H1 (cell line): ENCODE results near the gene PTPRT. TPM values are rescaled to one million over a fixed set of nuclear protein-coding genes. Genes with fewer than 3 reads are reported as not detected.

Experiments used
- CTCF ChIA-PET: fragments of 300-600 bp; sonication (Branson Sonifier 250); formaldehyde crosslinking; loops from one replicate; lab custom pipeline; 2021; ENCODE audit not compliant: partially characterized antibody; lab: Charles Lee
- POLR2A ChIA-PET: fragments of 300-600 bp; sonication (Branson Sonifier 250); formaldehyde crosslinking; loops from one replicate; lab custom pipeline; 2021; ENCODE audit warnings: inconsistent platforms; ENCODE audit not compliant: partially characterized antibody; lab: Charles Lee
- DNase-seq, 2 experiments: peaks; one replicate each; pipeline versions ENCODE4 v3.0.0 to v3.0.0-alpha.2; 2010 to 2022; ENCODE audit warnings: low spot score in 2 of 2, low read depth in 1 of 2, mixed read lengths in 1 of 2
- FAIRE-seq: peaks from 2 replicates; lab custom pipeline; 2011; peaks lifted over from hg19 to GRCh38; lab: Jason Lieb, UNC
- H2AFZ ChIP-seq: 2 replicates; pipeline ENCODE4 v1.8.1; 2012; ENCODE audit warnings: low read length, inconsistent platforms
- H2AK5ac ChIP-seq: 2 replicates; pipeline ENCODE4 v1.6.1; 2013; ENCODE audit warnings: low read depth, low read length
- H2BK120ac ChIP-seq: replicated peaks from 2 replicates; pipeline ENCODE3; 2013; ENCODE audit warnings: low read depth, low read length, inconsistent platforms
- H2BK12ac ChIP-seq: 2 replicates; pipeline ENCODE4 v1.6.1; 2013; ENCODE audit warnings: low read depth, low read length
- H2BK15ac ChIP-seq: 2 replicates; pipeline ENCODE4 v1.6.1; 2013; ENCODE audit warnings: low read length
- H2BK20ac ChIP-seq: 2 replicates; pipeline ENCODE4 v1.6.1; 2013; ENCODE audit warnings: low read length
- H2BK5ac ChIP-seq: 2 replicates; pipeline ENCODE4 v1.6.1; 2013; ENCODE audit warnings: low read depth, low read length
- H3K14ac ChIP-seq: 2 replicates; pipeline ENCODE4 v1.6.1; 2013; ENCODE audit warnings: inconsistent platforms; ENCODE audit not compliant: insufficient read length
- H3K18ac ChIP-seq: 2 replicates; pipeline ENCODE4 v1.6.1; 2013; ENCODE audit warnings: low read length; ENCODE audit errors: extremely low read depth
- H3K23ac ChIP-seq: 2 replicates; pipeline ENCODE4 v1.6.1; 2013; ENCODE audit warnings: inconsistent platforms; ENCODE audit not compliant: insufficient read length
- H3K23me2 ChIP-seq: 2 replicates; pipeline ENCODE4 v1.6.1; 2013; ENCODE audit warnings: low read depth, low read length
- H3K27ac ChIP-seq: 2 replicates; pipeline ENCODE4 v1.6.1; 2011; ENCODE audit warnings: low read depth, low read length, inconsistent platforms
- H3K27me3 ChIP-seq, 4 experiments: replicated peaks in 1 of 4; 1 replicate in 1 of 4; 2 replicates in 3 of 4; pipeline versions ENCODE4 v1.6.1 to v1.8.1; 2011 to 2013; ENCODE audit warnings: low read length in 3 of 4, mild to moderate bottlenecking in 3 of 4, inconsistent platforms in 2 of 4, mixed read lengths in 2 of 4, moderate library complexity in 1 of 4; ENCODE audit not compliant: control insufficient read depth in 3 of 4, insufficient read depth in 3 of 4; ENCODE audit errors: extremely low read depth in 1 of 4
- H3K36me3 ChIP-seq, 4 experiments: 2 replicates each; pipeline versions ENCODE4 v1.6.1 to v1.8.1; 2011 to 2013; ENCODE audit warnings: mild to moderate bottlenecking in 4 of 4, low read length in 3 of 4, moderate library complexity in 2 of 4, control low read depth in 1 of 4, inconsistent platforms in 1 of 4; ENCODE audit not compliant: insufficient read depth in 4 of 4, control insufficient read depth in 2 of 4
- H3K4ac ChIP-seq: replicated peaks from 2 replicates; pipeline ENCODE3; 2013; ENCODE audit warnings: low read length, low read depth, mixed read lengths, inconsistent platforms; ENCODE audit not compliant: insufficient read length
- H3K4me1 ChIP-seq, 4 experiments: replicated peaks in 1 of 4; 1 replicate in 1 of 4; 2 replicates in 3 of 4; pipeline versions ENCODE4 v1.6.1 to v1.8.1; 2011 to 2013; ENCODE audit warnings: low read length in 3 of 4, inconsistent platforms in 2 of 4, mixed read lengths in 1 of 4; ENCODE audit not compliant: insufficient read depth in 4 of 4, control insufficient read depth in 3 of 4
- H3K4me2 ChIP-seq, 2 experiments: 2 replicates each; pipeline versions ENCODE4 v1.6.1 to v1.8.1; 2011 to 2013; ENCODE audit warnings: low read depth in 2 of 2, low read length in 2 of 2, control low read depth in 1 of 2, inconsistent platforms in 1 of 2, mild to moderate bottlenecking in 1 of 2; ENCODE audit not compliant: insufficient read depth in 1 of 2
- H3K4me3 ChIP-seq, 4 experiments: fragments of 200-600, 300-600 bp in 1 of 4; sonication (generic), shearing (Covaris generic), sonication (Bioruptor Twin) in 1 of 4; 2 replicates each; pipeline versions ENCODE4 v1.5.1 to v1.8.1; 2011 to 2016; ENCODE audit warnings: low read length in 4 of 4, low read depth in 3 of 4, control low read depth in 2 of 4, inconsistent platforms in 2 of 4, mild to moderate bottlenecking in 2 of 4, mixed read lengths in 1 of 4, moderate library complexity in 1 of 4; ENCODE audit not compliant: insufficient read depth in 2 of 4; ENCODE audit errors: extremely low read depth in 1 of 4
- H3K56ac ChIP-seq: replicated peaks from 2 replicates; pipeline ENCODE3; 2013; ENCODE audit warnings: low read depth, mild to moderate bottlenecking, mixed read lengths, low read length, inconsistent platforms; ENCODE audit not compliant: insufficient read length
- H3K79me1 ChIP-seq: 2 replicates; pipeline ENCODE4 v1.6.1; 2013; ENCODE audit warnings: low read depth, low read length, control low read depth
- H3K79me2 ChIP-seq, 2 experiments: 2 replicates each; pipeline versions ENCODE4 v1.6.1 to v1.8.1; 2012 to 2013; ENCODE audit warnings: low read length in 2 of 2, mild to moderate bottlenecking in 2 of 2, inconsistent platforms in 1 of 2; ENCODE audit not compliant: insufficient read depth in 2 of 2, control insufficient read depth in 1 of 2
- H3K9ac ChIP-seq, 4 experiments: replicated peaks in 1 of 4; 1 replicate in 1 of 4; 2 replicates in 3 of 4; pipeline versions ENCODE4 v1.6.1 to v1.8.1; 2011 to 2013; ENCODE audit warnings: low read depth in 3 of 4, low read length in 3 of 4, control low read depth in 2 of 4, mild to moderate bottlenecking in 2 of 4, moderate library complexity in 2 of 4, inconsistent platforms in 1 of 4; ENCODE audit errors: extremely low read depth in 1 of 4
- H3K9me3 ChIP-seq, 2 experiments: 2 replicates each; pipeline versions ENCODE4 v1.6.1 to v1.8.1; 2012 to 2013; ENCODE audit warnings: mild to moderate bottlenecking in 2 of 2, moderate library complexity in 2 of 2, control low read depth in 1 of 2, inconsistent platforms in 1 of 2, low read depth in 1 of 2, low read length in 1 of 2, mixed read lengths in 1 of 2; ENCODE audit not compliant: insufficient read depth in 2 of 2
- H4K20me1 ChIP-seq, 2 experiments: replicated peaks in 1 of 2; 2 replicates each; pipeline versions ENCODE3 to v1.8.1; 2011 to 2013; ENCODE audit warnings: inconsistent platforms in 2 of 2, low read length in 2 of 2, mild to moderate bottlenecking in 1 of 2; ENCODE audit not compliant: insufficient read depth in 2 of 2, control insufficient read depth in 1 of 2
- H4K5ac ChIP-seq: 2 replicates; pipeline ENCODE4 v1.6.1; 2013; ENCODE audit warnings: low read length, low read depth, mixed read lengths, inconsistent platforms; ENCODE audit not compliant: insufficient read length
- H4K8ac ChIP-seq: 2 replicates; pipeline ENCODE4 v1.8.0; 2013; ENCODE audit warnings: mild to moderate bottlenecking, moderate library complexity, low read length, inconsistent platforms; ENCODE audit not compliant: insufficient read depth; ENCODE audit errors: extremely low read depth
- H4K91ac ChIP-seq: replicated peaks from 2 replicates; pipeline ENCODE3; 2013; ENCODE audit warnings: low read length, mixed read lengths, inconsistent platforms; ENCODE audit not compliant: insufficient read length
- EGR1 ChIP-seq: IDR thresholded peaks from 2 replicates; pipeline ENCODE4 v1.6.1; 2011; ENCODE audit warnings: low read depth, low read length, borderline replicate concordance
- RXRA ChIP-seq: IDR thresholded peaks from 2 replicates; pipeline ENCODE4 v1.6.1; 2011; ENCODE audit warnings: low read depth, mild to moderate bottlenecking, low read length, moderate library complexity; ENCODE audit not compliant: insufficient read depth
- WGBS, 2 experiments: shearing (Covaris generic) in 1 of 2; methylation state at CpG; one replicate each; pipeline versions ENCODE4 v1.1.6 to v1.1.7; 2013 to 2015; ENCODE audit warnings: low lambda C conversion rate in 2 of 2, mixed read lengths in 2 of 2, inconsistent platforms in 1 of 2, low coverage in 1 of 2, missing lambda C conversion rate in 1 of 2; ENCODE audit not compliant: insufficient replicate concordance in 2 of 2, insufficient coverage in 1 of 2, insufficient read length in 1 of 2; ENCODE audit errors: extremely low coverage in 1 of 2, missing lambda C conversion rate in 1 of 2; 5-methylcytosine and 5-hydroxymethylcytosine counted together
- polyA plus RNA-seq, 7 experiments: library from polyadenylated mRNA; depleted of rRNA in 3 of 7; stranded (reverse) in 5 of 7; unstranded in 2 of 7; fragments of >200 nt in 5 of 7; fragments of 200-250 nt in 2 of 7; gene quantifications; 1 replicate in 5 of 7; 2 replicates in 1 of 7; 4 replicates in 1 of 7; pipeline versions ENCODE4 v1.2.1 to v1.2.3, GENCODE V29; 2011 to 2013; ENCODE audit warnings: missing spikeins in 2 of 7, mixed read lengths in 2 of 7
- total RNA-seq: library from RNA; stranded (reverse); fragmentation: NEBNext Ultra II Directional; extraction: Animal tissue kit (Norgen Biotek cat#: 25700); gene quantifications from 2 replicates; pipeline ENCODE4 v1.2.1, GENCODE V29; 2021

The PTPRT gene
- total and polyA plus RNA-seq, 2 of the 8 experiments (the other 6 are each of a cell fraction or from before 2014, with no cell fraction given), result 0.33 to 1.8 TPM

- Histone ChIP-seq H3K23ac (no peak overlapping the region), H3K9ac (no peak overlapping the region), H4K91ac (no peak overlapping the region), H4K20me1 (no peaks in the 10 kb centered on the region), H3K4me1 (no peaks in the 10 kb centered on the region), H3K9me3 (no peaks in the 10 kb centered on the region), H3K4me2 (no peak overlapping the region), H3K27me3 (no peaks in the 10 kb centered on the region), H2AK5ac (no peak overlapping the region), H3K79me1 (no peaks in the 10 kb centered on the region), H3K27ac (no peak overlapping the region), H3K56ac (no peak overlapping the region), H2BK5ac (no peak overlapping the region), H2AFZ (no peak overlapping the region), H3K4me3 (no peak overlapping the region), H4K5ac (no peak overlapping the region), H3K4ac (no peak overlapping the region), H2BK15ac (no peak overlapping the region), H3K23me2 (no peaks in the 10 kb centered on the region), H3K14ac (no peak overlapping the region), H2BK120ac (no peak overlapping the region), H3K18ac (no peak overlapping the region), H3K36me3 (no peaks in the 10 kb centered on the region), H4K8ac (no peak overlapping the region), H2BK20ac (no peak overlapping the region), H2BK12ac (no peak overlapping the region), H3K79me2 (no peaks in the 10 kb centered on the region)
- ChIA-PET POLR2A (no interaction called here), CTCF (no interaction called here)
- FAIRE-seq (no peak), DNase-seq (no peak)
- WGBS, 2 experiments, result 95% methylated on average over 3 of the region's 3 CpGs; no CpG with 5 or more reads in 1 of the 2 experiments
- TF ChIP-seq EGR1 (no peak), RXRA (no peak)
These were observed 300.2 kb downstream of the PTPRT start for GRCh38 chr20:42889517-42889916.
